GM19452 (cell line): ENCODE measurements around the gene VIPR1.

Source experiments
- ATAC-seq: cut with Tn5 transposase; IDR thresholded peaks from one replicate; pipeline ENCODE4 v1.9.1; 2021; ENCODE audit not compliant: unreplicated experiment

Gene VIPR1

GRCh38 chr3:42509111-42509510 lies 6.7 kb downstream of the VIPR1 start:
- ATAC-seq, result no peak

- no peak for ATAC-seq
Measured at GRCh38 chr3:42510325-42510724, 7.9 kb downstream of the VIPR1 start.

GRCh38 chr3:42511201-42511600 lies 8.8 kb downstream of the VIPR1 start:
- ATAC-seq, result no peak

- no peak for ATAC-seq
Measured at GRCh38 chr3:42511736-42512135, 9.3 kb downstream of the VIPR1 start.

GRCh38 chr3:42513121-42513520 lies 10.7 kb downstream of the VIPR1 start:
- no peak for ATAC-seq

GRCh38 chr3:42513521-42513920 lies 11.1 kb downstream of the VIPR1 start:
- no peak for ATAC-seq

- ATAC-seq, result no peak
Measured at GRCh38 chr3:42514876-42515275, 12.4 kb downstream of the VIPR1 start.

GRCh38 chr3:42515391-42515916 lies 13.0 kb downstream of the VIPR1 start:
- no peak for ATAC-seq

- ATAC-seq, result no peak
Measured at GRCh38 chr3:42515976-42516375, 13.5 kb downstream of the VIPR1 start.

- ATAC-seq, result no peak
Measured at GRCh38 chr3:42516443-42516842, 14.0 kb downstream of the VIPR1 start.

- ATAC-seq, result no peak
Measured at GRCh38 chr3:42517117-42517516, 14.7 kb downstream of the VIPR1 start.

GRCh38 chr3:42518800-42519567 lies 16.5 kb downstream of the VIPR1 start:
- no peak for ATAC-seq

- ATAC-seq, result no peak
Measured at GRCh38 chr3:42519568-42519962, 17.1 kb downstream of the VIPR1 start.

- ATAC-seq, result no peak
Measured at GRCh38 chr3:42520336-42520735, 17.9 kb downstream of the VIPR1 start.

- no peak for ATAC-seq
Measured at GRCh38 chr3:42520906-42521305, 18.5 kb downstream of the VIPR1 start.

- no peak for ATAC-seq
Measured at GRCh38 chr3:42524751-42525150, 22.3 kb downstream of the VIPR1 start.

GRCh38 chr3:42525212-42525611 lies 22.8 kb downstream of the VIPR1 start:
- no peak for ATAC-seq

GRCh38 chr3:42525736-42526345 lies 23.4 kb downstream of the VIPR1 start:
- no peak for ATAC-seq

- no peak for ATAC-seq
Measured at GRCh38 chr3:42526616-42527367, 24.3 kb downstream of the VIPR1 start.

GRCh38 chr3:42527368-42527917 lies 25.0 kb downstream of the VIPR1 start:
- no peak for ATAC-seq

GRCh38 chr3:42529468-42529867 lies 27.0 kb downstream of the VIPR1 start:
- ATAC-seq, result no peak
